NCI-H82 (cell line): ENCODE results near the gene GALNT12.

Experiments used
- DNase-seq: peaks from one replicate; lab custom pipeline; 2025; lab: John Stamatoyannopoulos, UW

Gene GALNT12

DNA sequence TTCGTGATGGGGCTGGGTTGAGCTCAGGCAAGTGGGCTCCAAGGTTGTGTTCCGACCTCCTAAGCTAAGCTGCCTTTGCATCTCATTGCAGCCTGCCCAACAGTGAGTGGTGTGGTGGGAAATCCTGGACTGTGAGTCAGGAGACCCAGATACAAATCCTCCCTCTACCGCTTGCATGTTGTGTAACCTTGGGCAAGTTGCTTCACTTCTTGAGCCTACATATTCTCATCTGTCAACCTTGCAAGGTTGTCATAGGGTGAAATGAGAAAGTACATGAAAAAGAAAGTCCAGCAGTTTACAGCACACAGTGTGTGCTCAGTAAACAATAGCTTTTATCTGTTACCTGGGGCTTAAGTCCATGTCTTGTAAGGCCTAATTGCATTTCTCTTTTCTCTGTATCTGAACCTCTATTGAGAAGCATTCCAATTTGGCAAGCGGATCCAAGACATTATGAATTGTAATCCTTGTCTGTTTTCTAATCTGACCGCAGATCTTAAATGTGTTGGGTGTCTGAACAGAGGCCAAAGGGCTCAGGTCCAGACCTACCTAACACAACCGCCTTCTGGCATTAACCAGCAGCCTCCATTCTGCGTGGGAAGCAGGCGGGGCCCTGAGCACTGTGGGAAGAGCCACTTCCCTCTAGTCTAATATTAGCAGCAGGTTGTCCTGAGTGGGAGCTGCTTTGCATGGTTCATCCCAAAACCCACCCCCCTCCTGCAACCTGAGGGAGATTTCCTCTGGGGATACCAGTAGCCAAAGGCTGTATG lies 1.8 kb upstream of the GALNT12 start:
- no peak for DNase-seq

DNA sequence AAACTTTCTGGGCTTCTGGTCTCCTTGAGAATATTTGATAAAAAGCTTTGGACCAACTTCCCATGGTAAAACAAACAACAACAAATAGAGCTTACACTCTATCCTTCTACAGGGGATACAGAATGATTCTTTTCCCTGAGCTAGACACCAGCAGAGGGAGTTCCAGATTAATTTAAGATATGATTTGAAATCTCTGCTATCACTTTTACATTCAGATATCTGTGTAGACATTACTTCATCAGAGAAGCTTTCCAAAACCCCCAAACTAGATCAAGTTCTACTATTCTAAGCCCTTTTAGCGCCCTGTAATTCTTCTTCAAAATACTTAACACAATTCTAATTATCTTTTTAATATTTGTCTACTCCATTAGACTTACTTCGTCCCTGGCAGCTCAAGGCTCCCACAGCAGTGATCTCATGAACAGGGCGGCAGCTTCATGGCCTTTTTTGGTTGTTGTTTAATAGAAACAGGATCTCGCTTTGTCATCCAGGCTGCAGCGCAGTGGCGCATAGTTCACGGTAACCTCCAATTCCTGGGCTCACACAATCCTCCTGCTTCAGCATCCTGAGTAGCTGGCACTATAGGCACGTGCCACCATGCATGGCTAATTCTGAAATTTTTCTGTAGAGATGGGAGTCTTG lies 955 bp upstream of the GALNT12 start:
- DNase-seq = no peak

DNA sequence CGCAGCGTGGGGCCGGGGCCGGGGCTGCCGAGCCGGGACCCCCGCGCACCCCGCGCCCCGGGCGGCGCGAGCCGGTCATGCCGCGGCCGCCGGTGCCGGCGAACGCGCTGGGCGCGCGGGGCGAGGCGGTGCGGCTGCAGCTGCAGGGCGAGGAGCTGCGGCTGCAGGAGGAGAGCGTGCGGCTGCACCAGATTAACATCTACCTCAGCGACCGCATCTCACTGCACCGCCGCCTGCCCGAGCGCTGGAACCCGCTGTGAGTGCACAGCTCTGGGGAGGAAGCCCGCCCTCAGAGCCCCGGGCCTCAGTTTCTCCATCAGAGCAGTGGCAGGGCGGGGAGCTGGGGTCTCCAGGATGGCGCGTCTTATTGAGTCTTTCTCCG lies 335 bp downstream of the GALNT12 start:
- DNase-seq = peak; percentile 45

- no peak for DNase-seq
Measured at GRCh38 chr9:98808411-98808815, 943 bp downstream of the GALNT12 start.

- no peak for DNase-seq
Measured at GRCh38 chr9:98808875-98809274, 1.4 kb downstream of the GALNT12 start.

DNA sequence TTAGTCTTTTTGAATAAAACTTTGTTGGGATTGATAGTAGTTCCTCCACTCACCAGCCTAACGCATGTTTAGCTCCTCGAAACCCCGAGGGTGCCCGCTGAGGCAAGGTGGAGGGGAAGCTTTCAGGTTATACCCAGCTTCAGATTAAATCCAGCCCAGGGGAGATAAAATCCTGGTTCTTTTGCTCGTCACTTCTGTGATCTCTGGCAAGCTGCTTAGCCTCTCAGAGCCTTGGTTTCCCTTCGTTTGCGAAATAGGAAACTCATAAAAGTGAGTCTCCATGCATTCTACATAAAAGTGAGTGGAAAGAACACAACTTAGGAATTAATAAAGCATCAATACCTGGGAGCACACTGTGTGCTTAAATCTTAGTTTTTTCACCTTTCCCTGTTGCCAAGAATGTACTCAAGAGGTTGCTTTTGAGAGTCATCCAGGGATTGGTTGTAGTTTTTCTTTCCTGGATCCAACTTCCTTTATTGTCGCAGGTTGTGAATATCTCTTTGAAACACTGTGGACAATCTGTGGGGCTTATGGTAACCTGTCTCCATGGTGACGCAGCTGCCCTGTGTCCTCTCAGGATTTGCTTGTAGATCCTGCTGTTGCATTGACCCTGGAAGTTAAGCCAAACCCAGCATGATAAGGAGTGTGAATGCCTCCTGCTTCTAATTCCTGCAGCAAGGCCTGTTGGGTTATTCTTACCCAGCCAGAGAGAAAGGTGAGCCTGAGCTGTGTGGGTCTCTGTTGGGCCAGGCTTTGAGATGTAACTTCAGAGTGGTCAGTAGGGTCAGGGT lies 2.0 kb downstream of the GALNT12 start:
- DNase-seq = peak; percentile 67

DNA sequence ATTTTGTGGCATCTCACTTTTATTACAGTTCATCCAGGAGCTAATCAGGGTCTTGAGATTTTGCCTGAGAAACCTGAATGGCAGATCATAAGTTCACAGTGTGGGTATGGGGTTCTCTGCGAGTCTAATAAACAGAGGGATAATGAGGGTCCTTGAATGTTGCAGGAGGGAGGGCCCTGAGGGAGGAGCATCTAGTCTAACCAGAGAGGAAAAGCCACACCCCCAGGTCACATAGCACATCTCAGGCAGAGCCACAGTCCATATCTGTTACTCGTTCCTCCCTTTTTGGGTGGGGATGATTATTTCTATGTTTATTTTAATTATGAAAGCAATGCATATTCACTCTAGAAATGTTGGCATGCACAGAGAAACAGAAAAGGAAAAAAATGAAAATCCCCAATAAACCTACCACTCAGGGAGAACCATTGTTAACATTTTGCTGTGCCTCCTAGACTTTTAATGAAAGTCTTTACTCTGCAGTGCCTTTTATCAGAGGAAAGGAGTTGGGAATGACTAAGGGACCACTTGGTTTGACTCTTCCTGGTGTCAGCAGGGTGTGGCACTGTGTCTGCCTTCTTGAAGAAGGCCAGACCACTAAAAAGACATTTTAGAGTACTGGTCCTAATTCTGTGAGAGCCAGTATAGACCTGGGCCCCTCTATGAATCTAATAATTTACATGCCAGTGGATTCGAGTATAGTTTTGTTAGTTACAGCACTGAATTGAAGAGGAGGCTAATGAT lies 2.8 kb downstream of the GALNT12 start:
- peak; percentile 11 for DNase-seq

DNA sequence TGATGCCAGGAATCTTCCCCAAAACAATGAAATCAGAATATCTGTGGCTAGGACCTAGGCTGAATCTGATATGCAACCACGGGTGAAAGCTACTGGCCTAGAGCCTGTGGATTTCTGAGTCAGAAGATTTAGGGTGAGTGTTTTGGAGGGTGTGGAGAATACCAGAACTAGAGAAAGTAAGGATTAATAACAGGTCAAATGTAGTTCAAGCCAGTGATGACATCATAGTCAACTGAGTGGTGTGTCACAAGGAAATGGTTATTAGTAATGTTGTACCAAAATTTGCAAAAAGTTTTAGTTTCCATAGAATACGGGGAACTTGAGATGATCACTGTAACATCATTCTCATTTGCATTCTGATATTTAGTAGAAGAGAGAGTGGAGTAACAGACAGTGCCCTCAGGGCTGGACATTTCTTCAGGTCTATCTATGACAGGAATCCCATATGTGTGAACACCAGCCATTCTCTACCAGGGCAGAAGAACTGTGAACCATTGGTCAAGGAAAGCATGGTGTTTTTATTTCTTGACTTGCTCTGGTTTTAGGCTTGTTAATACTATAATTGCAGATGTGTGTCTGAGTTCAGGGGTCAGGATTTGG lies 3.7 kb downstream of the GALNT12 start:
- DNase-seq = no peak

GRCh38 chr9:98815391-98815951 lies 8.0 kb downstream of the GALNT12 start:
- no peak for DNase-seq

DNA sequence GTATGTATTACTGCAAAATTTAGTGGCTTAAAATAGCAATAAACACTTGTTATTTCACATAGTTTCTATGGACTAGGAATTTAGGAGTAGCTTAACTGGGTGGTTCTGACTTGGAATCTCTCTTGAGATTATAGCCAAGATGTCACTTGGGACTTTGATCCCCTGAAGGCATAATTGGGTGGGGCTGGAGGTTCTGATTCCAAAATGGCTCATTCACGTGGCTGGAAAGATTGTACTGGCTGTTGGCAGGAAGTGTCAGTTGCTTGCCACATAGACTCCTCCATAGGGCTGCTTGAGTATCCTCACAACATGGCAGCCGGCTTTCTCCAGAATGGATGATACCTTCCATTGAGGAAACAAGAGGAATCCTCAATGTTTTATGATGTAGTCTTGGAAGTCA lies 11.3 kb downstream of the GALNT12 start:
- no peak for DNase-seq

GRCh38 chr9:98819231-98819630 lies 11.8 kb downstream of the GALNT12 start:
- no peak for DNase-seq

GRCh38 chr9:98821831-98822230 lies 14.4 kb downstream of the GALNT12 start:
- no peak for DNase-seq

- DNase-seq = no peak
Measured at GRCh38 chr9:98822661-98823060, 15.2 kb downstream of the GALNT12 start.

DNA sequence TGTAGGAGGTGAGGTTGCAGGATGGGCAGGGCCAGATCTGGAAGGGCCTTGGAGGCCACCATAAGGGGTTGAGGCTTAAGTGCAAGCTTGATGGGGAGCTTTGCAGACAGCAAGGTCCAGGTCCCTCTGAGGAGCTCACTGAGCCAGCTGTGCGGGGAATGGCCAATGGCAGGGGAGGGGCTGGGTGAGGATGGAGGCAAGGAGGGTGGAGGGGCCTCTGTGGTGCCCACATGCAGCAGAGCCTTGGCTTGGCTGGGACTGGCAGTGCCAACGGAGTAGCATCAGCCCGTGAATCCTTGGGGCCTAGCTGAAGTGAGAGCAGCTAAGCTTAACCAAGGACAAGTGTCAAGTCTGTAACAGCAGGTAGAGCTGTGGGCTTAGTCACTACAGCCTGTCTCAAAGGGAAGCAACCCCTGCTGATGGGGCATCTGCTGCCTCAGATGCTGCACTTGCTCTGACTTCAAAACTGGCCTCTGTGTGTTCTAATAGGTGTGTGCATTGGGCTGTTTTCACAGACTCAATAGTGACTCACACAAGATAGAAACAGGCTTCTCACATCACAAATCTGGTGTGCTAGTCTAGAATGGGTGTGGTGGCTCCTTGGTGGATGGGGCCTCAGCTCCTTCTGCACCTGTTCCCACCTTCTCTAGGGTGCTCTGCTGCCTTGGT lies 16.3 kb downstream of the GALNT12 start:
- DNase-seq = no peak

- no peak for DNase-seq
Measured at GRCh38 chr9:98825414-98825813, 17.9 kb downstream of the GALNT12 start.

- no peak for DNase-seq
Measured at GRCh38 chr9:98826716-98827115, 19.2 kb downstream of the GALNT12 start.

DNA sequence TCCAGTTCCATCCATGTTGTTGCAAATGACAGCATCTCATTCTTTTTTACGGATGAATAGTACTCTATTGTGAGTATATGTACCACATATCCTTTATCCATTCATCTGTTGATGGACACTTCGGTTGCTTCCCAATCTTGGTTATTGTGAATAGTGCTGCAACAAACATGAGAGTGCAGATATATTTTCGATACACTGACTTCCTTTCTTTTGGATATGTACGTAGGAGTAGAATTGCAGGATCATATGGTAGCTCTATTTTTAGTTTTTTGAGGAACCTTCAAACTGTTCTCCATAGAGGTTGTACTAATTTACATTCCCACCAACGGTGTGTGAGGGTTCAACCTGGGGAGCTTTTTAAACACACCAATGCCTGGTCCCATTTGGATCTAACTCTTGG lies 22.3 kb downstream of the GALNT12 start:
- no peak for DNase-seq

DNA sequence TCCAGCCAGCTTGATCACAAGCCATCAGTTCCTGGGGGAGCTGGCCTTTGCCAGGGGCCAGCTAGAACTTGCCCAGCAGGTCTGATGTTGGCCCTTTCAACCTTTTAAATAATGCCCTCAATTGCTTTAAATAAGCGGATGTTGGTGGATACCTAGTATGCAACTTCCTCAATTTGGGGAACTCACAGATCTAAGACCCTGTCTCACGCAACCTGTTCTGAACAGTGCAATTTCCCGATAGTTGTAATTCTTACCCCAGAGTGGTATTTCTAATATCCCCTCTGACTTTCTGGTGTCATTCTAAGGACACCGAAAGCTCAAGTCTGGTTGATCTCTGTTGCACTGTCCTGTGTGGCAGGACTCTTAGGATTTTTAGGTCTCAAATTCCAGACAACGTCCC lies 23.1 kb downstream of the GALNT12 start:
- no peak for DNase-seq

DNA sequence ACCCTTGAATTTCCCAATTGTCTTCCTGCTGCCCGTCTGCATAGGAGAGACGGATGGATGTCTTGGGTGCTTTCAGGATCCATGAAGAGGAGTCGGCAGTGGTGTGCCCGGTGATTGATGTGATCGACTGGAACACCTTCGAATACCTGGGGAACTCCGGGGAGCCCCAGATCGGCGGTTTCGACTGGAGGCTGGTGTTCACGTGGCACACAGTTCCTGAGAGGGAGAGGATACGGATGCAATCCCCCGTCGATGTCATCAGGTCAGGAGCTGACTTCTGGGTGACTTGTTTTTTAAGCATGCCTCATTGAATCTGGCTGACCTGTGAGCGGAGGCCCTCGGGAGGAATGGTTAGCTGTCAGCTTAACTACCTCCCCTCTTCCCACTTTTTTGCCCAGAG lies 24.2 kb downstream of the GALNT12 start:
- DNase-seq = no peak

DNA sequence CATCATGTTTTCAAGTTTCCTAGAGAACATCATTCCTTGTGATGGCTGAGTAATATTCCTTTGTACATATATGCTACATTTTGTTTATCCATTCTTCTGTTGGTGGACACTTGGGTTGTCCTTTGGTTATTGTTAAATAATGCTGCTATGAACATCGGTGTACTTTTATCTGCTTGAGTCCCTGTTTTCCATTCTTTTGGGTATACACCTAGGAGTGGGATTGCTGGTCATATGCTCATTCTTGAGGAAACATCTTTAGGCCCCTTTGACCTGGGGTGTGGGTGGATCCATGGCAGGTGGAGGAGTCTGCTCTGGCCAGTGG lies 25.3 kb downstream of the GALNT12 start:
- DNase-seq = no peak
